Esophagus (tissue), 2 donors: ENCODE data around the gene TTC28. TPM values are rescaled to one million over a fixed set of nuclear protein-coding genes. Genes with fewer than 3 reads are reported as not detected.

Experiments used
- H3K27ac ChIP-seq, 2 donors: one replicate each; pipeline ENCODE4 v1.5.1; 2013; ENCODE audit warnings: low read depth in 2 of 2, mild to moderate bottlenecking in 2 of 2, inconsistent platforms in 1 of 2, low read length in 1 of 2, moderate library complexity in 1 of 2
- H3K27me3 ChIP-seq, 2 donors: one replicate each; pipeline ENCODE4 v1.6.1; 2013; ENCODE audit warnings: low read length in 2 of 2, control low read depth in 1 of 2, mild to moderate bottlenecking in 1 of 2; ENCODE audit not compliant: insufficient read depth in 2 of 2, control insufficient read depth in 1 of 2
- H3K36me3 ChIP-seq, 2 donors: one replicate each; pipeline ENCODE4 v1.6.1; 2013; ENCODE audit warnings: low read length in 1 of 2; ENCODE audit not compliant: control insufficient read depth in 2 of 2, insufficient read depth in 2 of 2
- H3K4me1 ChIP-seq, 2 donors: one replicate each; pipeline ENCODE4 v1.6.1; 2013; ENCODE audit warnings: low read length in 1 of 2; ENCODE audit not compliant: control insufficient read depth in 2 of 2, insufficient read depth in 2 of 2
- H3K4me3 ChIP-seq, 2 donors: one replicate each; pipeline ENCODE4 v1.5.1; 2013; ENCODE audit warnings: low read length in 2 of 2, mild to moderate bottlenecking in 2 of 2, low read depth in 1 of 2, moderate library complexity in 1 of 2
- H3K9me3 ChIP-seq, 2 donors: one replicate each; pipeline ENCODE4 v1.6.1; 2013; ENCODE audit warnings: mild to moderate bottlenecking in 2 of 2, low read depth in 1 of 2, low read length in 1 of 2, moderate library complexity in 1 of 2; ENCODE audit not compliant: control insufficient read depth in 2 of 2, insufficient read depth in 1 of 2
- WGBS, 2 donors: extraction: QIAGEN DNeasy Blood & Tissue Kit; methylation state at CpG; one replicate each; pipeline ENCODE4 v1.1.7; 2013; 5-methylcytosine and 5-hydroxymethylcytosine counted together
- polyA plus RNA-seq, 2 donors: library from polyadenylated mRNA; stranded (reverse); fragments of 200-250 nt; gene quantifications; one replicate each; pipeline ENCODE4 v1.2.3, GENCODE V29; 2013
- donor health status: healthy with polysubstance abuse.
- donor health status: Bipolar disorder and iron deficiency.

The TTC28 gene
- polyA plus RNA-seq, 2 donors = 1.4 to 2.6 TPM

DNA sequence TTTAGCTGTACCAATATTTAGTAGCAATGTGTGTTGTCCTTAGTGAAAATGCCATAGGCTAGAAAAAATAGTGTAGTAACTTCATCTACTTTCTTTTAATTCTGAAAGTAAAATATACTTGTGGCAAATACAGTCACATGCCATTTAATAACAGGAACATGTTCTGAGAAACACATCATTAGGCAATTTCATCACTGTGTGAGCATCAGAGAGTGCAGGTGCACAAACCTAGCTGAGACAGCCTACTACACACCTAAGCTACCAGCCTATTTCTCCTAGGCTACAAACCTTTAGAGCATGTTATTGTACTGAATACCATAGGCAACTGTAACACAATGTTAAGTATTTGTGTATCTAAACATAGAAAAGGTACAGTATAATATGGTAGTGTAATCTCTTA lies 633.5 kb downstream of the TTC28 start:
- Histone ChIP-seq H3K27me3 (no peaks in the 10 kb centered on the region), H3K9me3 (no peaks in the 10 kb centered on the region), H3K4me1 (no peaks in the 10 kb centered on the region), H3K27ac (no peak overlapping the region), H3K4me3 (no peak overlapping the region), H3K36me3 (no peaks in the 10 kb centered on the region)

DNA sequence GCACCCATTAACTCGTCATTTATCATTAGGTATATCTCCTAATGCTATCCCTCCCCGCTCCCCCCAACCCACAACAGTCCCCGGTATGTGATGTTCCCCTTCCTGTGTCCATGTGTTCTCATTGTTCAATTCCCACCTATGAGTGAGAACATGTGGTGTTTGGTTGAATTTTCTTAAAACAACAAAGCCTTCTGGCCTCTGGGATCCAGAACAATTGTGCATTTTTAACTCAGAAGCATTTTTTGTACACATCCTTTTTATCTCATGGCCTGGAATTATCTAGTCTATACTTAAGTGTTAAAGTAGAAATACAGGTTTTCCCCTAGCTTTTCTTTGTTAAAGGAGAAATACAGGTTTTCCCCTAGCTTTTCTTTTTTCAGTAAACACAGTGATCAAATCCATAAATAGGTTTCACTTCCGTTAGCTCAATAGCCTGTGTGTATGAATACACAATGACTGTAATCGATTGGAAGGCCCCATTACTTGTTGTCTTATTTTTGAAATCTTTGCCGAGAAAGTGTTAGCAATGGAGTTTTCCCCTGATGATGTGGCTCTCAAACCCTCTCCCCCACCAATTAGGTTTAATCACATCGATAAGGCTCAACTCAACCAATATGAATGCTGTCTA lies 635.0 kb downstream of the TTC28 start:
- 72 to 80% methylated on average over 7 of the region's 7 CpGs for WGBS, 2 donors
- H3K36me3 ChIP-seq = no peaks in the 10 kb centered on the region
- no peak overlapping the region for H3K27ac ChIP-seq
- no peaks in the 10 kb centered on the region for H3K4me1 ChIP-seq
- H3K4me3 ChIP-seq = no peak overlapping the region
- H3K27me3 ChIP-seq = no peaks in the 10 kb centered on the region
- no peaks in the 10 kb centered on the region for H3K9me3 ChIP-seq

DNA sequence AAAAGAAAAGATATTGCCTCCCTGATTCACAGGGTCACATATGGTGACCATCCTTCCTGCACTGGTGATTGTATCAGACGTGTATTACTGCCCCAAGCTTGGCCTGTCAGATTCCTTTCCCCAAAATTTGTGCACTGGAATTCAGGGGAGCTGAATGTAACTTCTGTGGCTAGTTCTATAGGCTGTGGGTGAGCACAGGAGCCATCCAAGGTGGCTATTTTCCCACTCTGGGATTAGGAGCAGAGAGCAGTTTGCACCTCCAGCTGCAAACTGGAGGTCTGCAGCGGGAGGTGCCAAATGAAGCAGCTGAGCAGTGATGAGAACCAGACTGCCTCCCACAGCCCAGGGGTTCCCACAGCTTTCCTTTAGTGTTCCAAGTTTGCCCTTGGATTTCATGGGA lies 636.4 kb downstream of the TTC28 start:
- Histone ChIP-seq H3K36me3 (no peaks in the 10 kb centered on the region), H3K27me3 (no peaks in the 10 kb centered on the region)
- 77 to 81% methylated on average over 2 of the region's 2 CpGs for WGBS, 2 donors

DNA sequence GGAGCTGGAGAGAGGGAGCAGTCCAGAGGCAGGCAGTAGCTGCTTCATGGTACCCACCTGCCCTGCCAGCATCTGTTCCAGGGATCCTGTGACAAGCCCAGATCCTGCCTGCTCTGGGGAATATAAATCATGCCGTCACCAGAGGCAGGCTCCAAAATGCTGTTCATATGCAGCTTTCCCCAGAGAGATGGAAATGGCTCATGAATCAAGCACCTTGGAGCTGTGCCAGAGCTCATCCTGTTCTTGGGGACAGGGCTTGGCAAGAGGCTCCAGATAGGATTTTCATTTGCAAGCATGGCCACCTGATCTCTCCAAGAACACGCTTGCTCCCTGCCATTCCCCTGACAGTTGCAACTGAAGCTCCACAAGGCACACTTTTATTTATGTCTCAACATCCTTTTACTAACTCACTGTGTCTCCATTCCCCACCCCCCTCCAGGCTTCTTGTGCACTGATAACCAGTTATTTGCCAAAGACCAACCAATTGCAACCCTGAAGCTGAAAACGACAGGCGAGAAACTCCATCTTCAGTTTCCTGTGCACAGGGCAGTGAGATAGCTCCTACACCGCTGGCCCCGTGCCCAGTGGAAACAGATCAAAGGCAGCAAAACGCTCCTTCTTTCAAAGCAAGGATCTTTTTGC lies 644.8 kb downstream of the TTC28 start:
- H3K27me3 ChIP-seq = no peaks in the 10 kb centered on the region
- peak overlapping the region; percentile 7 to 50 for H3K27ac ChIP-seq
- H3K9me3 ChIP-seq = no peaks in the 10 kb centered on the region
- H3K36me3 ChIP-seq = no peaks in the 10 kb centered on the region
- H3K4me1 ChIP-seq = peaks cover 7 to 14% of the 10 kb centered on the region in 2 donors
- no peak overlapping the region for H3K4me3 ChIP-seq
- WGBS, 2 donors = 6 to 12% methylated on average over 7 of the region's 7 CpGs

More for the DNA sequence above, 636.4 kb downstream of the TTC28 start:
- no peaks in the 10 kb centered on the region for H3K4me1 ChIP-seq
- no peak overlapping the region for H3K27ac ChIP-seq
- no peaks in the 10 kb centered on the region for H3K9me3 ChIP-seq
- H3K4me3 ChIP-seq = no peak overlapping the region

DNA sequence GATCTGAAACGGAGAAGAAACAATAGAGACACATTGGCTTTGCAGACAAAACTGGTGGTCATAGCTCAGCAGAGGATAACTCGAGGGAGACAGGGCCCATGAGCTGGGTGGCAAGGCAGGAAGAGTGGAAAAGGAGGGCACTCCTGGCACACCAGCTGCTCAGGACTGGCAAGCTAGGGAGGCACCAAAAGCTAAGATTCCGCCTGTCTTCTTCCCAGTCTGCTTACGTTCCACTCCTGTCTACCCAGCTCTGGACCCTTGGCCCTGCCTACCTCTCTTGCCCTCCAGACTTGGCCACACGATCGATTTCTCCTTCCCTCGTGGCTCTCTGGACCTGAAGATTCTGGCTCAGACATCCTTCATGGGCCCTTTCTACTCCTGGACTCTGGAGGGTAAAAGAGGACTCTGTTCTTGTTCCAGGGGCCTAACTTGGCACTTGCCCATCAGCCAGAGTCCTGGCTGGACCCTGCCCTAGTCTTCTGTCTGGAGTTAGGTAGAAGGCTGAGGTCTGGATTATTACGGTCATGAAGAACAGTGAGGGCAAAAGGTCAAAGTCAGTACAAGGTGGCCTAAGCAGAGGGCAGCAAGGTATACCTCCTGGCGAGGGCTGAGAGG lies 645.4 kb downstream of the TTC28 start:
- Histone ChIP-seq H3K9me3 (no peaks in the 10 kb centered on the region), H3K36me3 (no peaks in the 10 kb centered on the region), H3K4me3 (no peak overlapping the region), H3K4me1 (peaks cover 7 to 20% of the 10 kb centered on the region in 2 donors), H3K27me3 (no peaks in the 10 kb centered on the region), H3K27ac (peak overlapping the region; percentile 6 to 50)
- WGBS, 2 donors = 68 to 73% methylated on average over 9 of the region's 9 CpGs

DNA sequence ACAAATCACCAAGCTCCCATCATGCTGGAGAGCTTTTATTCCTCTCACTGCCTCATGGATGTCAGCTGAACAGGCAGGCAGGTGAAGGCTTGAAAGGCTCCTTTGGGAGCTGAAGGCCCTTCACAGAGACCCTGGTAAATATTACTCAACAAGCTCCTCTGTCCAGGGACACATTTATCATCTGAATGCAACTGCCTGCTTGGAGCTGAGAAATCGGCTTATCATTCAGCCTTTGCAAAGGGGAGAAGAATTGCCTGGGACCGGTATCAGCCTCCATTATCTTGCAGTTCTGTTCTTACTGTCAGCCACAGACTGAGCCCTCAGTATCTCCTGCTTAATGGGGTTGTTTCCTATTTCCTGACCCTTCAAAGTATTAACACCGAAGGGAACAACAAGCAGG lies 646.8 kb downstream of the TTC28 start:
- H3K27me3 ChIP-seq = no peaks in the 10 kb centered on the region
- WGBS, 2 donors = 77 to 78% methylated on average over 3 of the region's 3 CpGs

DNA sequence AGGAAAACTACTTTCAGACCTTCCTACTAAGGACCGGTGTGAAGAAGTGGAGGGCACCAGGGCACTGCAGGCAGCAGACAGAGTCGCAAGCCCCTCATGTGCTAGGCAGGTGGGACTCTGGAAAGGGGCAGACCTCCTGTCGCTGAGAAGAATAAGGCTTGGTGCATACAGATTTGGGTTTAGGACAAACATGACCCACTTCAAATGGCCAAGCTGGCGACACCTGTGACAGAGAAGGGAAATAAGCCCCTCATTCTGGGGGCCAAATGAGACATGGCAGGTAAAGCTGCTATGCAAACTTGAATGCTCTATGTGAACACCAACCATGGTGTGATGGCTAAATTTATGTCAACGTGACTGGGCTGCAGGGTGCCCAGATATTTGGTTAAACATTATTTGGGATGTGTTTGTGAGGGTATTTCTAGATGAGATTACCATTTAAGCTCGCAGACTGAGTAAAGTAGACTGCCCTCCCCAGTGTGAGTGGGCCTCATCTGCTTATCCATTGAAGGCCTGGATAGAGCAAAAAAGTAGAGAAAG lies 648.2 kb downstream of the TTC28 start:
- WGBS, 2 donors = 94 to 96% methylated on average over 6 of the region's 6 CpGs
- Histone ChIP-seq H3K4me3 (no peak overlapping the region), H3K4me1 (peaks cover 12 to 41% of the 10 kb centered on the region in 2 donors), H3K9me3 (no peaks in the 10 kb centered on the region), H3K27ac (no peak overlapping the region), H3K36me3 (no peaks in the 10 kb centered on the region), H3K27me3 (no peaks in the 10 kb centered on the region)

More for the DNA sequence above, 646.8 kb downstream of the TTC28 start:
- Histone ChIP-seq H3K4me1 (peaks cover 12 to 32% of the 10 kb centered on the region in 2 donors), H3K27ac (no peak overlapping the region), H3K36me3 (no peaks in the 10 kb centered on the region), H3K9me3 (no peaks in the 10 kb centered on the region), H3K4me3 (no peak overlapping the region)

DNA sequence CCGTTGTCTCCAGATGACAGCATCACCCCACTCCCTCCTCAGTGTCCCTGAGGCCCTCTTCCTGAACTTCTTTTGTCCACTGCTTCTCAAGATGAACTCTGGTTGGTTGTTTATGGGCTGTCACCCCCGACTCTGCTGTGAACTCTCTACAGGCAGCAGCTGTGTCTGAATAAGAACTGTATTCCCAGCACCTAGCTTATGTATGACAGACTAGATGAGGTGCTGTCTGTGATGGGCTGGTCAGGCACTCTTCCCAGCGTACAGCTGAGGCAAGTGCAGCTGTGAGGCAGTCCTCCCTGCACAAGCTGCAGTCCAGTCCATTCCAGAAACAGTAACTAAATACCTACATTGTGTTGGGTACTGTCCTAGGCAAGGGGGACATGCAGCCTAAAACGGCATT lies 649.2 kb downstream of the TTC28 start:
- H3K4me3 ChIP-seq = no peak overlapping the region
- WGBS, 2 donors = 68 to 76% methylated on average over 4 of the region's 4 CpGs
- peaks cover 12 to 44% of the 10 kb centered on the region in 2 donors for H3K4me1 ChIP-seq
- H3K36me3 ChIP-seq = no peaks in the 10 kb centered on the region
- peak overlapping the region in 1 of 2 donors; percentile 55 for H3K27ac ChIP-seq
- no peaks in the 10 kb centered on the region for H3K9me3 ChIP-seq
- H3K27me3 ChIP-seq = no peaks in the 10 kb centered on the region

DNA sequence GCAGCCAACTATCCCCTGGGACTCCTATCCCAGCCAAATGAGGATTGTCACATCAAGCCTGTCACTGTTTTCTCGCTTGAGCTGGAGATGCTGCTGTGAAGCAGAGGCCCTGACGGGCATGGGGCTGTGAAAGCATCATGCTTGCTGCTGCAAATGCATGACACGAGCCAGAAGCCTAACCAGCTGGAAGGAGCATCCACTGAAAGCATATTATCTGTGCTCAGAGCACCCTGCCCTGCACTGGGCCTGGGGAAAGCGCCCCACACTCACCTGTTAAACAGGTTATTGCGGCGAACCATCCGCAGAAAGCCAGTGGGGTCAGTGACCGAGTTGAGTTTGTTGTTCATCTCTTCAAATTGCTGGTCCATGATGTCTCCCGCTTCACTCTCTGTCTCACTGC lies 649.7 kb downstream of the TTC28 start:
- Histone ChIP-seq H3K27me3 (no peaks in the 10 kb centered on the region), H3K36me3 (no peaks in the 10 kb centered on the region), H3K27ac (peak overlapping the region; percentile 54 to 55), H3K4me3 (no peak overlapping the region), H3K9me3 (no peaks in the 10 kb centered on the region), H3K4me1 (peaks cover 12 to 44% of the 10 kb centered on the region in 2 donors)
- WGBS, 2 donors = 78 to 87% methylated on average over 9 of the region's 9 CpGs
